Panc1 (cell line): ENCODE measurements around the gene GBA2.

Source experiments
- CTCF ChIP-seq: fragments of 450-650 bp; IDR thresholded peaks from 2 replicates; pipeline ENCODE4 v1.5.1; 2017; ENCODE audit warnings: mild to moderate bottlenecking
- POLR2AphosphoS5 ChIP-seq: IDR thresholded peaks from 2 replicates; pipeline ENCODE4 v1.6.1; 2012; ENCODE audit warnings: mild to moderate bottlenecking, low read depth, low read length, moderate library complexity
- REST ChIP-seq, 2 experiments: IDR thresholded peaks; 2 replicates each; pipeline ENCODE4 v1.6.1; 2011 to 2012; ENCODE audit warnings: low read depth in 2 of 2, control low read depth in 1 of 2, low read length in 1 of 2, mild to moderate bottlenecking in 1 of 2, moderate library complexity in 1 of 2; ENCODE audit not compliant: insufficient read depth in 1 of 2
- TCF7L2 ChIP-seq: IDR thresholded peaks from 2 replicates; pipeline ENCODE4 v1.6.1; 2011; ENCODE audit warnings: mild to moderate bottlenecking, low read depth, low read length, inconsistent platforms

- TF ChIP-seq CTCF (no peak), POLR2AphosphoS5 (no peak), TCF7L2 (no peak), REST (IDR thresholded peaks at IDR 0.05; ENCODE audit: insufficient read depth in 1 of 2, low read depth in 2 of 2, low read length in 1 of 2) (no peak)
Measured at GRCh38 chr9:35797311-35798109, 48.5 kb upstream of the GBA2 start.
